ENCODE measurements around the gene ARL4A. TPM values are rescaled to one million over a fixed set of nuclear protein-coding genes. Genes with fewer than 3 reads are reported as not detected.
"Not testable (repeated sequence)": the region's sequence is repeated elsewhere in the genome, so short reads cannot be mapped to it uniquely, and the experiment has no call there.

The ARL4A gene
- total and polyA plus RNA-seq, 7 experiments from 2014 or later: 5.5 to 97.4 (median 18.9) TPM

DNA sequence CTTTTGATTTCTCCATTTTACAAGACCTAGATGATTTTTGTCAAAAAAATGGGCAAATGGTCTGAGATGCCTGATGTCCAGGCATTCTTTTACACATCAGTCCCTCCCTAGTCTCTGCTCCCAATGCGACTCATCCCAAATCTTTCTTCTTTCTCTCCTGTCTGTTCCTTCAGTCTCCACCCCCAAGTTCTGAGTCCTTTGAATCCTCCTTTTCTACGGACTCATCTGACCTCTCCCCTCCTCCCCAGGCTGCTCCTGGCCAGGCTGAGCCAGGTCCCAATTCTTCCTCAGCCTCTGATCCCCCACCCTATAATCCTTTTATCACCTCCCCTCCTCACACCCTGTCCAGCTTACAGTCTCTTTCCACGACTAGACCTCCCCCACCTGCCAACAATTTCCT lies 26.4 kb upstream of the ARL4A start:
- CTCF ChIA-PET, H3K36me3 Mint-ChIP-seq: not testable (repeated sequence)

DNA sequence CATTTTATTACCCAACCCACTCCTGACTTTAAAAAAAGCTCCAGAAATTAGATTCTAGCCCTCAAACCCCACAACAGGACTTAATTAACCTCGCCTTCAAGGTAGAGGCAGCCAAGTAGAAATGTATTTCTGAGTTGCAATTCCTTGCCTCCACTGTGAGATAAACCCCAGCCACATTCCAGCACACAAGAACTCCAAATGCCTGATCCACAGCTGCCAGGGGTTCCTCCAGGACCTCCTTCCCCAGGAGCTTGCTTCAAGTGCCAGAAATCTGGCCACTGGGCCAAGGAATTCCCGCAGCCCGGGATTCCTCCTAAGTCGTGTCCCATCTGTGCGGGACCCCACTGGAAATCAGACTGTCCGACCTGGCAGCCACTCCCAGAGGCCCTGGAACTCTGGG lies 25.9 kb upstream of the ARL4A start:
- H3K9me3 Mint-ChIP-seq: no peaks in the 10 kb centered on the region
- ChIA-PET POLR2A (no interaction called here), CTCF (interaction anchor here (0.7 kb wide), 1 partner anchor 35 kb away, joined by 5 read pairs; no protein-coding TSS in a partner anchor)
- H3K27me3 Mint-ChIP-seq: peaks cover 0 to 5% (median 0%) of the 10 kb centered on the region in 5 donors
- ATAC-seq: no peak
- no peak overlapping the region for H3K4me3 Mint-ChIP-seq
- Histone ChIP-seq H3K36me3 (ENCODE audit: control insufficient read depth in 2 of 3, insufficient read depth in 3 of 3, low read length in 3 of 3) (no peaks in the 10 kb centered on the region), H3K4me1 (ENCODE audit: control insufficient read depth in 2 of 2, insufficient read depth in 2 of 2, low read length in 2 of 2) (no peaks in the 10 kb centered on the region), H3K27ac (ENCODE audit: low read depth, low read length) (no peak overlapping the region), H3K4me3 (ENCODE audit: low read length) (no peak overlapping the region), H3K27me3 (ENCODE audit: control insufficient read depth in 2 of 2, insufficient read depth in 2 of 2, low read length in 2 of 2) (no peaks in the 10 kb centered on the region), H3K9me3 (ENCODE audit: control insufficient read depth in 2 of 3, low read length in 3 of 3) (no peaks in the 10 kb centered on the region)
- no peaks in the 10 kb centered on the region for H3K36me3 Mint-ChIP-seq
- DNase-seq: no peak
- intact Hi-C loops (cut with micrococcal nuclease): no loop called here
- H3K27ac Mint-ChIP-seq: no peak overlapping the region
- no peaks in the 10 kb centered on the region for H3K4me1 Mint-ChIP-seq

More for the DNA sequence above, 26.4 kb upstream of the ARL4A start:
- H3K4me3 ChIP-seq (ENCODE audit: low read length); H3K27me3 ChIP-seq (ENCODE audit: control insufficient read depth in 2 of 2, insufficient read depth in 2 of 2, low read length in 2 of 2); H3K36me3 ChIP-seq (ENCODE audit: control insufficient read depth in 2 of 3, insufficient read depth in 3 of 3, low read length in 3 of 3); ATAC-seq; DNase-seq; POLR2A ChIA-PET; H3K27me3 Mint-ChIP-seq; H3K4me1 Mint-ChIP-seq; H3K9me3 ChIP-seq (ENCODE audit: control insufficient read depth in 2 of 3, low read length in 3 of 3); H3K27ac Mint-ChIP-seq; intact Hi-C loops (cut with micrococcal nuclease); H3K4me1 ChIP-seq (ENCODE audit: control insufficient read depth in 2 of 2, insufficient read depth in 2 of 2, low read length in 2 of 2); H3K4me3 Mint-ChIP-seq; H3K9me3 Mint-ChIP-seq; H3K27ac ChIP-seq (ENCODE audit: low read depth, low read length): not testable (repeated sequence)

DNA sequence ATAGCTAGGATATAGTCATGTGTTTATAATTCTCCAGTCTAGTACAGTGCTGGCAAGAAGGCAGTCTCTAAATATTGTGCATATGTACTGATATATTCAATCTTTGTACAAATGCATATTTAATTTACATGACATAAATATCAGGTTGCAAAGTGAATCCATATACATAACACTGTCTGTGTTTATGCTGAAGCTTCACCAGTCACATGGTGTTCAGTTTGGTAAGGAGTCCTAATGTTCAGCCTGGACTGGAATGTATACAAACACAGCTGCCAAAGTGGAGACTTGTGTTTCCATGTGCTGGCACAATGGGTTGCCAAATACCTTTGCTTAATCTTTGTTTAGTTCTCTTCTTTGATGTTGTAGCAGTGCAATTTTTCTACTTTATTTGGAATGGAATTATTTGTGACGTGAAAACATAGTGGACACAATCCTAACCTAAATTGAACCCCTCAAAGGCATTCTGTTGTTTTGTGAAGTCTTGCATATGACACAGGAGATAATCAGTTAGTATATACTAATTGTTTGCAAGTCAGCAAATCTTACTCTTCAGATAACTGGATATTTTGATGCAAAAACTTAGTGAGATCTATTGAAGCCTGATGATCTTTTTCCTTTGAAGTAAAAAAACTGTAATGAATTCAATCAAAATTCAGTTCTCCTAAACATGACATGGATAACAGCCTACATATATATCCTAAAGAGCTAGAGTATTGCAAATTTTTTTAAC lies 17.3 kb upstream of the ARL4A start:
- POLR2A ChIA-PET: no interaction called here

DNA sequence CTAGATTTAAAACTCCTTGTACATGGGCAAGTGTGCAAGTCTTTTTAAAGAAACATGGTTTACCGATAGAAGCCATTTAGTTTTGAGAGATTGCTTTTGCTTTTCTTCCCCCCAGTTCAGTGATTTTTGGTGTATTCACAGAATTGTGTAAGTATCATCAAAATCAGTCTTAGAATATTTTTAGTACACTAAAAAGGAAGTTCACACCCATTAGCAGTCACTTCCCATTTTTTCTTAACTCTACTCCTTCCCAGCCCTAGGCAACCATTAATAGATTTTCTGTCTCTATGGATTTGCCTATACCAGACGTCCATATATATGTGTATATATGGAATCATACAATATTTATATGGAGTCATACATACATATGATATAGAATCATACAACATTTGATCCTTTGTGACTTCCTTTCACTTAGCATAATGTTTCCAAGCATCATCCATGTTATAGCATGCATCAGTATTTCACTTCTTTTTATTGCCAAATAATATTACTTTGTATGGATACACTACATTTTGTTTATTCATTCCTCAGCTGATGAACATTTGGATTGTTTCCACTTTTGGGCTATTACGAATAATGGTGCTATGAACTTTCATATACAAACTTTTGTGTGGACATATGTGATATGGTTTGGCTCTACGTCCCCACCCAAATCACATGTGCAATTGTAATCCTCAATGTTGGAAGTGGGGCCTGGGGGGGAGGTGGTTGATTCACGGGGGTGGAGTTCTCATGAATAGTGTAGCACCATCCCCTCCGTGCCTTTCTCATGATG lies 16.5 kb upstream of the ARL4A start:
- Histone ChIP-seq H3K27ac (ENCODE audit: low read depth, low read length) (no peak overlapping the region), H3K4me3 (ENCODE audit: low read length) (no peak overlapping the region), H3K9me3 (ENCODE audit: control insufficient read depth in 2 of 3, low read length in 3 of 3) (no peaks in the 10 kb centered on the region), H3K4me1 (ENCODE audit: control insufficient read depth in 2 of 2, insufficient read depth in 2 of 2, low read length in 2 of 2) (peaks cover 0 to 4% of the 10 kb centered on the region in 2 donors), H3K27me3 (ENCODE audit: control insufficient read depth in 2 of 2, insufficient read depth in 2 of 2, low read length in 2 of 2) (no peaks in the 10 kb centered on the region), H3K36me3 (ENCODE audit: control insufficient read depth in 2 of 3, insufficient read depth in 3 of 3, low read length in 3 of 3) (no peaks in the 10 kb centered on the region)
- Mint-ChIP-seq H3K4me3 (no peak overlapping the region), H3K36me3 (no peaks in the 10 kb centered on the region), H3K9me3 (no peaks in the 10 kb centered on the region), H3K4me1 (peaks cover 7 to 13% (median 9%) of the 10 kb centered on the region in 7 donors), H3K27me3 (peaks cover 0 to 11% (median 0%) of the 10 kb centered on the region in 5 donors), H3K27ac (no peak overlapping the region)
- ChIA-PET POLR2A (no interaction called here), CTCF (no interaction called here)
- intact Hi-C loops (cut with micrococcal nuclease): loop anchor here in 1 of 2 donors (10.0 kb wide), 1 partner anchor 1784 kb away; no protein-coding TSS in a partner anchor
- no peak for DNase-seq
- peak; percentile 54 for ATAC-seq

More for the DNA sequence above, 17.3 kb upstream of the ARL4A start:
- H3K4me1 Mint-ChIP-seq: peaks cover 4 to 11% (median 9%) of the 10 kb centered on the region in 7 donors
- no peaks in the 10 kb centered on the region for H3K9me3 Mint-ChIP-seq
- intact Hi-C loops (cut with micrococcal nuclease): loop anchor here in 1 of 2 donors (10.0 kb wide), 1 partner anchor 1785 kb away; no protein-coding TSS in a partner anchor
- Histone ChIP-seq H3K27ac (ENCODE audit: low read depth, low read length) (no peak overlapping the region), H3K9me3 (ENCODE audit: control insufficient read depth in 2 of 3, low read length in 3 of 3) (no peaks in the 10 kb centered on the region), H3K36me3 (ENCODE audit: control insufficient read depth in 2 of 3, insufficient read depth in 3 of 3, low read length in 3 of 3) (no peaks in the 10 kb centered on the region), H3K4me3 (ENCODE audit: low read length) (no peak overlapping the region), H3K27me3 (ENCODE audit: control insufficient read depth in 2 of 2, insufficient read depth in 2 of 2, low read length in 2 of 2) (no peaks in the 10 kb centered on the region), H3K4me1 (ENCODE audit: control insufficient read depth in 2 of 2, insufficient read depth in 2 of 2, low read length in 2 of 2) (peaks cover 0 to 4% of the 10 kb centered on the region in 2 donors)
- no peak overlapping the region for H3K27ac Mint-ChIP-seq
- CTCF ChIA-PET: no interaction called here
- H3K27me3 Mint-ChIP-seq: peaks cover 0 to 11% (median 0%) of the 10 kb centered on the region in 5 donors
- H3K4me3 Mint-ChIP-seq: no peak overlapping the region
- no peak for ATAC-seq
- no peak for DNase-seq
- no peaks in the 10 kb centered on the region for H3K36me3 Mint-ChIP-seq

DNA sequence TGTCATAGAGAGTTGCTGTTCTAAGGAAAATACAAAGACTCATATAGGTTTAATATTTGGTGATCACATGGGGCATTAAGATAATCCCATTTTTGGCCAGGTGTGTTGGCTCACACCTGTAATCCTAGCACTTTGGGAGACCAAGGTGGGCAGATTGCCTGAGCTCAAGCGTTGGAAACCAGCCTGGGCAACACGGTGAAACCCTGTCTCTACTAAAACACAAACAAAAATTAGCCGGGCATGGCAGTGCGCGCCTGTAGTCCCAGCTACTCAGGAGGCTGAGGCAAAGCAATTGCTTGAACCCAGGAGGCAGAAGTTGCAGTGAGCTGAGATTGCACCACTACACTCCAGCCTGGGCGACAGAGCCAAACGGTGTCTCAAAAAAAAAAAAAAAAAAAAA lies 14.0 kb upstream of the ARL4A start:
- Mint-ChIP-seq H3K27me3 (peaks cover 0 to 13% (median 0%) of the 10 kb centered on the region in 5 donors), H3K4me1 (peaks cover 7 to 13% (median 9%) of the 10 kb centered on the region in 7 donors)
- H3K36me3 ChIP-seq (ENCODE audit: control insufficient read depth in 2 of 3, insufficient read depth in 3 of 3, low read length in 3 of 3); H3K27ac ChIP-seq (ENCODE audit: low read depth, low read length); H3K4me3 ChIP-seq (ENCODE audit: low read length); H3K9me3 Mint-ChIP-seq; H3K9me3 ChIP-seq (ENCODE audit: control insufficient read depth in 2 of 3, low read length in 3 of 3); H3K4me1 ChIP-seq (ENCODE audit: control insufficient read depth in 2 of 2, insufficient read depth in 2 of 2, low read length in 2 of 2); ATAC-seq; H3K36me3 Mint-ChIP-seq; DNase-seq; H3K27ac Mint-ChIP-seq; H3K27me3 ChIP-seq (ENCODE audit: control insufficient read depth in 2 of 2, insufficient read depth in 2 of 2, low read length in 2 of 2); H3K4me3 Mint-ChIP-seq; POLR2A ChIA-PET; CTCF ChIA-PET: not testable (repeated sequence)
- intact Hi-C loops (cut with micrococcal nuclease): loop anchor here in 1 of 2 donors (10.0 kb wide), 1 partner anchor 1781 kb away; no protein-coding TSS in a partner anchor

DNA sequence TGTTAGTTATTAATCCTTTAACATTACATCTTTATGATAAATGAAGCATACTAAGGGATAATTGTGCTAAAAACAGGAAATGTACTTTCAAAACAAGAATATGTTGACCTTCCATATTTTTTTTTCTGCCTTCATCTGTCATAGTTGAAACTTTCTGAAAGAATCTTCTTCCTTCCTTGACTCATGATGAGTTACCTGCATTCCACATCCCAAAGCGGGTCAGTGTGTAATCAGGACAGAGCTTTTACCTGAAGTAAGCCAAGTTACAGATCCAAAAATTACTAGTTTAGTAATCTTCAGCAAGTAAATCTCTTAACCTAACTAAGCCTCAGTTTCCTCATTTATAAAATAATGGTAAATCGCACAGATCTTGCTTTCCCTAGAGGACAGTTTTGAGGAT lies 13.4 kb upstream of the ARL4A start:
- no peaks in the 10 kb centered on the region for H3K27me3 ChIP-seq (ENCODE audit: control insufficient read depth in 2 of 2, insufficient read depth in 2 of 2, low read length in 2 of 2)
- no peak overlapping the region for H3K4me3 ChIP-seq (ENCODE audit: low read length)
- ATAC-seq: no peak
- Mint-ChIP-seq H3K9me3 (peaks cover 0 to 1% (median 0%) of the 10 kb centered on the region in 11 donors), H3K27ac (no peak overlapping the region), H3K4me3 (no peak overlapping the region), H3K4me1 (peaks cover 7 to 13% (median 9%) of the 10 kb centered on the region in 7 donors), H3K27me3 (peaks cover 0 to 13% (median 0%) of the 10 kb centered on the region in 5 donors), H3K36me3 (no peaks in the 10 kb centered on the region)
- POLR2A ChIA-PET: no interaction called here
- intact Hi-C loops (cut with micrococcal nuclease): loop anchor here in 1 of 2 donors (2.0 to 10.0 kb wide), 2 partner anchors 35 to 1781 kb away; no protein-coding TSS in a partner anchor
- H3K4me1 ChIP-seq (ENCODE audit: control insufficient read depth in 2 of 2, insufficient read depth in 2 of 2, low read length in 2 of 2): peaks cover 0 to 4% of the 10 kb centered on the region in 2 donors
- no peaks in the 10 kb centered on the region for H3K9me3 ChIP-seq (ENCODE audit: control insufficient read depth in 2 of 3, low read length in 3 of 3)
- no peak overlapping the region for H3K27ac ChIP-seq (ENCODE audit: low read depth, low read length)
- H3K36me3 ChIP-seq (ENCODE audit: control insufficient read depth in 2 of 3, insufficient read depth in 3 of 3, low read length in 3 of 3): no peaks in the 10 kb centered on the region
- CTCF ChIA-PET: interaction anchor here (1.2 kb wide), 1 partner anchor 604 kb away, joined by 3 read pairs; no protein-coding TSS in a partner anchor
- no peak for DNase-seq
